Measurements from ENCODE around the gene ASPSCR1.

DNA sequence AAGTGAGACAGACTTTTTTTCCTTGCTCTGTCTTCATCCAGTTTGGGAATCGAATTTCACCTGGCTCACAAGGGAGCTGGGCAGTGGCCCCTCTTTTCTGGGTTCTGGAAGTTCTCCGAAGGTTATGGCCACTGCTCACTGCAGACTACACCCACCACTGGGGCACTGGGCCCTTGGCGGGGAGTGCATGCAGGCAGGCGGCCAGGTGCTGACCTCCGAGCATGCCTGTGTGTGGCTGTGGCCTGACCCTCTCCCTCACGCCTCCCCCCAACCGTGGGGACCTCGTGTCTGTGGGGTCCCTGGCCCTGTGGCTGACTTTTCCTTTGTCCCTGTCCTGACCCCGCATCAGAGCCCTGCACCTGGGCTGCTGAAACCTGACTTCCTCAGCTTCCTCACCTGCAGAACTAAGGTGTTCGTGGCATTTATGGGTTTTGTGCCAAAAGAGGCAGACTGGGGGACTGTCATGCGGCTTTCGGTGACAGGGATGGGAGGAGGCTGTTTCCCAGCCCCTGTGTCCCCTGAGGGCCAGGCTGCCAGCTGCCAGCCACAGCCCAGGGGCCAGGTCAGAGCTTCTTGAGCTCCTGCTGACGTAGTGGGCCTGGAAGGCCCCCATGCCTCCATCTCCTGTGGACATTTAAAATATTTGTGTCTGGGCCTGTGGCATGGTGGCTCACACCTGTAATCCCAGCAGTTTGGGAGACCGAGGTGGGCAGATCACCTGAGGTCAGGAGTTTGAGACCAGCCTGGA lies 21.4 kb downstream of the ASPSCR1 start:
- TF ChIP-seq CTCF (IDR thresholded peaks at IDR 0.05 in 4 of 5, conservative IDR thresholded peaks at IDR 0.05 in 1 of 5) (no peak), POLR2A (IDR thresholded peaks at IDR 0.05) (no peak)
